RWPE2 (cell line): ENCODE data around the gene YIPF5.

Experiments
- ATAC-seq: fragments of 200-7000 bp; cut with Tn5 transposase; 3 replicates; pipeline ENCODE4 v1.9.1; 2021; ENCODE audit warnings: low read depth
- DNase-seq: peaks from one replicate; pipeline ENCODE4 v3.0.0-alpha.2; 2020; ENCODE audit warnings: low spot score
- H3K27ac ChIP-seq: fragments of 450-650 bp; 2 replicates; pipeline ENCODE4 v1.5.1; 2017; ENCODE audit warnings: mild to moderate bottlenecking; ENCODE audit not compliant: poor library complexity, severe bottlenecking
- H3K27me3 ChIP-seq: fragments of 250-450 bp; sonication (Bioruptor Pico); 2 replicates; pipeline ENCODE4 v1.5.1; 2021; ENCODE audit warnings: mild to moderate bottlenecking, moderate library complexity; ENCODE audit not compliant: insufficient read depth, poor library complexity, severe bottlenecking
- H3K36me3 ChIP-seq: fragments of 250-450 bp; sonication (Bioruptor Pico); 2 replicates; pipeline ENCODE4 v1.5.1; 2020; ENCODE audit warnings: low read depth, mild to moderate bottlenecking, moderate library complexity
- H3K4me1 ChIP-seq: fragments of 250-450 bp; sonication (Bioruptor Pico); 2 replicates; pipeline ENCODE4 v1.5.1; 2021; ENCODE audit warnings: mild to moderate bottlenecking, moderate library complexity; ENCODE audit not compliant: insufficient read depth, poor library complexity, severe bottlenecking
- H3K4me3 ChIP-seq: fragments of 250-450 bp; sonication (Bioruptor Pico); 2 replicates; pipeline ENCODE4 v1.5.1; 2021; ENCODE audit warnings: mild to moderate bottlenecking, moderate library complexity; ENCODE audit not compliant: severe bottlenecking
- H3K9me3 ChIP-seq: fragments of 250-450 bp; sonication (Bioruptor Pico); 2 replicates; pipeline ENCODE4 v1.5.1; 2021; ENCODE audit warnings: mild to moderate bottlenecking, moderate library complexity; ENCODE audit not compliant: severe bottlenecking
- TF ChIP-seq, protein P1 (sequence below): fragments of 450-650 bp; IDR thresholded peaks from one replicate; pipeline ENCODE4 v1.5.1; 2017; ENCODE audit warnings: mild to moderate bottlenecking, moderate library complexity; ENCODE audit not compliant: poor library complexity, severe bottlenecking

Gene YIPF5

DNA sequence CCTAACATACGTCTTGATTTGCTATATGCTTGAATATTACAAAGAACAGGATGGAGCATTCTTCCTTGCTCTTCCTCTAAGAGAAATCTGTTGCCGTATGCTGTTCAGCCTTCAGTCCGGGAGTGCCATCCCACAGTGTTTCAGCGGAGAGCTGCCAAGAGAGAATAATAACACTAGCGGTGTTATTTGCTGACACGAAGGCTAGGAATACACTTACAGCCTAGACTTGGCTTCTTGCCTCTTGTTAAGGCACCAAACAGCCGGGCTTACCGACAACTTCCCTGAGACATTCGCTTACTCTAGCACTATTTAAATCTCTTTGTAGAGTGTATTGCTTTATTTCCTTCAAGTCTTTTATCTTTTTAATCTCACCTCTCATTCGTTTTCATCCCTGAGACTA lies 31.6 kb upstream of the YIPF5 start:
- H3K27ac ChIP-seq: no peak overlapping the region
- H3K36me3 ChIP-seq: no peaks in the 10 kb centered on the region
- H3K9me3 ChIP-seq: no peaks in the 10 kb centered on the region
- no peak overlapping the region for H3K4me3 ChIP-seq
- TF ChIP-seq, protein P1, sequence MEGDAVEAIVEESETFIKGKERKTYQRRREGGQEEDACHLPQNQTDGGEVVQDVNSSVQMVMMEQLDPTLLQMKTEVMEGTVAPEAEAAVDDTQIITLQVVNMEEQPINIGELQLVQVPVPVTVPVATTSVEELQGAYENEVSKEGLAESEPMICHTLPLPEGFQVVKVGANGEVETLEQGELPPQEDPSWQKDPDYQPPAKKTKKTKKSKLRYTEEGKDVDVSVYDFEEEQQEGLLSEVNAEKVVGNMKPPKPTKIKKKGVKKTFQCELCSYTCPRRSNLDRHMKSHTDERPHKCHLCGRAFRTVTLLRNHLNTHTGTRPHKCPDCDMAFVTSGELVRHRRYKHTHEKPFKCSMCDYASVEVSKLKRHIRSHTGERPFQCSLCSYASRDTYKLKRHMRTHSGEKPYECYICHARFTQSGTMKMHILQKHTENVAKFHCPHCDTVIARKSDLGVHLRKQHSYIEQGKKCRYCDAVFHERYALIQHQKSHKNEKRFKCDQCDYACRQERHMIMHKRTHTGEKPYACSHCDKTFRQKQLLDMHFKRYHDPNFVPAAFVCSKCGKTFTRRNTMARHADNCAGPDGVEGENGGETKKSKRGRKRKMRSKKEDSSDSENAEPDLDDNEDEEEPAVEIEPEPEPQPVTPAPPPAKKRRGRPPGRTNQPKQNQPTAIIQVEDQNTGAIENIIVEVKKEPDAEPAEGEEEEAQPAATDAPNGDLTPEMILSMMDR: no peak
- H3K27me3 ChIP-seq: peaks cover 29% of the 10 kb centered on the region
- no peak for DNase-seq
- peaks cover 3% of the 10 kb centered on the region for H3K4me1 ChIP-seq
- no peak for ATAC-seq

- Histone ChIP-seq H3K27ac (no peak overlapping the region), H3K9me3 (no peaks in the 10 kb centered on the region), H3K36me3 (no peaks in the 10 kb centered on the region), H3K4me3 (no peak overlapping the region), H3K4me1 (peaks cover 3% of the 10 kb centered on the region), H3K27me3 (peaks cover 25% of the 10 kb centered on the region)
- DNase-seq (no peak), ATAC-seq (no peak)
- TF ChIP-seq, protein P1: no peak
Measured at GRCh38 chr5:144201588-144201987, 31.1 kb upstream of the YIPF5 start.

- peak; percentile 75 for ATAC-seq
- no peak for DNase-seq
Measured at GRCh38 chr5:144198386-144198785, 27.9 kb upstream of the YIPF5 start.

GRCh38 chr5:144196612-144197011 lies 26.2 kb upstream of the YIPF5 start:
- TF ChIP-seq, protein P1: no peak
- no peak for DNase-seq
- no peaks in the 10 kb centered on the region for H3K36me3 ChIP-seq
- no peak for ATAC-seq
- no peak overlapping the region for H3K27ac ChIP-seq
- no peak overlapping the region for H3K4me3 ChIP-seq
- no peaks in the 10 kb centered on the region for H3K27me3 ChIP-seq
- H3K4me1 ChIP-seq: peaks cover 3% of the 10 kb centered on the region
- no peaks in the 10 kb centered on the region for H3K9me3 ChIP-seq

More at GRCh38 chr5:144198386-144198785, 27.9 kb upstream of the YIPF5 start:
- H3K4me1 ChIP-seq: peaks cover 3% of the 10 kb centered on the region
- H3K27me3 ChIP-seq: no peaks in the 10 kb centered on the region
- no peaks in the 10 kb centered on the region for H3K9me3 ChIP-seq
- H3K36me3 ChIP-seq: no peaks in the 10 kb centered on the region
- H3K4me3 ChIP-seq: no peak overlapping the region
- H3K27ac ChIP-seq: no peak overlapping the region
- TF ChIP-seq, protein P1: no peak

DNA sequence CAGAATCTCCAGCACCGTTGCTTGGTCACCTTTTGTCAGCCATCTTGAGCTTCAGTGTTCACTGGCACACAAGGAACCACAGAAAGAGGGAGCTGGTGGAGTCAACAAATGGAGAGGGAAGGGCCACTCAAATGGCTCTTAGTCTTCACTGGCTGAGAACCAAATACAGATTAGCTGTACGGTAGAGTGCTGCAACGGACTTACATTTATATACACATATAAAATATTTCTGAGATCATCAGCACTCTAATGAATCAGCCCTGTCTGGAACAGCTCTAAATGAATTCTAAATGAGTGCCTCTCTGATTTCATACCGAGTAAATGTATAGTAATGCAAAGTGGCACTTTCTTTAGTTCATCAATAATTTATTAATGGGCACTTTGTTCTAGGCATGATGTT lies 25.0 kb upstream of the YIPF5 start:
- H3K4me1 ChIP-seq: peaks cover 3% of the 10 kb centered on the region
- H3K27ac ChIP-seq: no peak overlapping the region
- H3K9me3 ChIP-seq: no peaks in the 10 kb centered on the region
- H3K36me3 ChIP-seq: no peaks in the 10 kb centered on the region
- TF ChIP-seq, protein P1: no peak
- 0 out of 3 replicates have a peak, but pooled peaks have one; percentile 19 for ATAC-seq
- no peak for DNase-seq
- H3K27me3 ChIP-seq: no peaks in the 10 kb centered on the region
- H3K4me3 ChIP-seq: no peak overlapping the region
